Thyroid gland (tissue), 4 donors: Measurements from ENCODE around the gene TNFRSF25. TPM values are rescaled to one million over a fixed set of nuclear protein-coding genes. Genes with fewer than 3 reads are reported as not detected.

Experiments
- DNase-seq, 2 donors: peaks; one replicate each; pipeline ENCODE4 v3.0.0-alpha.2; 2019
- H3K27ac ChIP-seq, 3 donors: fragments of 200-600 bp; sonication (generic); 1 replicate in 2 of 3; 2 replicates in 1 of 3; pipeline ENCODE4 v1.5.1; 2016 to 2019; ENCODE audit warnings: mild to moderate bottlenecking in 1 of 3, moderate library complexity in 1 of 3
- H3K27me3 ChIP-seq: fragments of 200-600 bp; sonication (generic); one replicate; pipeline ENCODE4 v1.5.1; 2019
- H3K36me3 ChIP-seq, 2 donors: fragments of 200-600 bp; sonication (generic); one replicate each; pipeline ENCODE4 v1.5.1; 2016 to 2019
- H3K4me1 ChIP-seq, 2 donors: fragments of 200-600 bp; sonication (generic); one replicate each; pipeline ENCODE4 v1.5.1; 2017 to 2019
- H3K4me3 ChIP-seq, 3 donors: fragments of 200-600 bp; sonication (generic); replicated peaks in 1 of 3; 1 replicate in 2 of 3; 2 replicates in 1 of 3; pipeline ENCODE4 v1.5.1; 2016; ENCODE audit warnings: mild to moderate bottlenecking in 1 of 3
- H3K9me3 ChIP-seq: fragments of 200-600 bp; sonication (generic); one replicate; pipeline ENCODE4 v1.5.1; 2017
- CTCF ChIP-seq, 6 experiments: fragments of 200-600 bp in 3 of 6; fragments of 450-650 bp in 3 of 6; sonication (generic) in 3 of 6; IDR thresholded peaks; one replicate each; pipeline ENCODE4 v1.5.1; 2016 to 2019; ENCODE audit warnings: antibody characterized with exemption in 6 of 6, mild to moderate bottlenecking in 2 of 6, inconsistent platforms in 1 of 6, moderate library complexity in 1 of 6
- POLR2A ChIP-seq, 2 donors: fragments of 450-650 bp; IDR thresholded peaks; one replicate each; pipeline ENCODE4 v1.6.1; 2017; ENCODE audit warnings: antibody characterized with exemption in 2 of 2, mild to moderate bottlenecking in 2 of 2, moderate library complexity in 1 of 2
- WGBS, 2 donors: methylation state at CpG; one replicate each; pipeline ENCODE4 v1.1.5; 2017; 5-methylcytosine and 5-hydroxymethylcytosine counted together
- intact Hi-C: fragments of 100-400 bp; cut with DNase I; formaldehyde crosslinking; loops from one replicate; pipeline ENCODE4 v1.15.1; 2023
- total RNA-seq, 4 donors: library from RNA; depleted of rRNA; stranded (reverse); fragments of >200 nt; gene quantifications; one replicate each; pipeline ENCODE4 v1.2.3, GENCODE V29; 2016

TNFRSF25 gene
- total RNA-seq, 4 donors from 2014 or later: 2.2 to 18.9 (median 10.7) TPM

- TF ChIP-seq POLR2A (IDR thresholded peaks at IDR 0.05) (no peak), CTCF (IDR thresholded peaks at IDR 0.05) (no peak)
- intact Hi-C loops: no loop called here
Measured at GRCh38 chr1:6508816-6509189, 42.8 kb upstream of the TNFRSF25 start.

GRCh38 chr1:6508154-6508815 lies 42.3 kb upstream of the TNFRSF25 start:
- Histone ChIP-seq H3K4me1 (no peaks in the 10 kb centered on the region), H3K4me3 (no peak overlapping the region), H3K36me3 (no peaks in the 10 kb centered on the region), H3K27me3 (no peaks in the 10 kb centered on the region), H3K27ac (no peak overlapping the region), H3K9me3 (no peaks in the 10 kb centered on the region)
- no peak for TF ChIP-seq CTCF (IDR thresholded peaks at IDR 0.05)
- no peak for TF ChIP-seq POLR2A (IDR thresholded peaks at IDR 0.05)
- 80 to 86% methylated on average over 13 to 17 of the region's 18 CpGs for WGBS, 2 donors
- intact Hi-C loops: no loop called here
- no peak for DNase-seq

More at GRCh38 chr1:6508816-6509189, 42.8 kb upstream of the TNFRSF25 start:
- H3K27ac ChIP-seq: no peak overlapping the region
- H3K36me3 ChIP-seq: no peaks in the 10 kb centered on the region
- DNase-seq: no peak
- H3K27me3 ChIP-seq: no peaks in the 10 kb centered on the region
- 82 to 90% methylated on average over 5 to 7 of the region's 11 CpGs for WGBS, 2 donors
- no peak overlapping the region for H3K4me3 ChIP-seq
- no peaks in the 10 kb centered on the region for H3K9me3 ChIP-seq
- no peaks in the 10 kb centered on the region for H3K4me1 ChIP-seq

GRCh38 chr1:6507461-6507911 lies 41.5 kb upstream of the TNFRSF25 start:
- Histone ChIP-seq H3K36me3 (no peaks in the 10 kb centered on the region), H3K27ac (no peak overlapping the region), H3K27me3 (no peaks in the 10 kb centered on the region), H3K4me1 (peaks cover 0 to 4% of the 10 kb centered on the region in 2 donors), H3K9me3 (no peaks in the 10 kb centered on the region), H3K4me3 (no peak overlapping the region)
- no peak for TF ChIP-seq CTCF (IDR thresholded peaks at IDR 0.05)
- TF ChIP-seq POLR2A (IDR thresholded peaks at IDR 0.05): no peak
- no peak for DNase-seq
- WGBS, 2 donors: 79 to 91% methylated on average over 8 to 11 of the region's 12 CpGs
- intact Hi-C loops: no loop called here

- Histone ChIP-seq H3K4me1 (peaks cover 0 to 9% of the 10 kb centered on the region in 2 donors), H3K36me3 (no peaks in the 10 kb centered on the region), H3K9me3 (no peaks in the 10 kb centered on the region), H3K27ac (no peak overlapping the region), H3K27me3 (no peaks in the 10 kb centered on the region), H3K4me3 (no peak overlapping the region)
- WGBS, 2 donors: 74 to 95% methylated on average over 7 of the region's 7 CpGs
- DNase-seq: no peak
- TF ChIP-seq CTCF (IDR thresholded peaks at IDR 0.05) (no peak), POLR2A (IDR thresholded peaks at IDR 0.05) (no peak)
- intact Hi-C loops: no loop called here
Measured at GRCh38 chr1:6507037-6507428, 41.1 kb upstream of the TNFRSF25 start.

- Histone ChIP-seq H3K27ac (no peak overlapping the region), H3K4me3 (no peak overlapping the region), H3K36me3 (no peaks in the 10 kb centered on the region), H3K9me3 (no peaks in the 10 kb centered on the region), H3K4me1 (peaks cover 0 to 14% of the 10 kb centered on the region in 2 donors), H3K27me3 (no peaks in the 10 kb centered on the region)
- WGBS, 2 donors: 73 to 83% methylated on average over 21 to 27 of the region's 31 CpGs
- DNase-seq: no peak
- TF ChIP-seq POLR2A (IDR thresholded peaks at IDR 0.05): no peak
- TF ChIP-seq CTCF (IDR thresholded peaks at IDR 0.05): no peak
- intact Hi-C loops: no loop called here
Measured at GRCh38 chr1:6506210-6507036, 40.5 kb upstream of the TNFRSF25 start.
